OCI-LY1 (cell line): ENCODE data around the gene CCNL2.
"Not testable (repeated sequence)": the region's sequence is repeated elsewhere in the genome, so short reads cannot be mapped to it uniquely, and the experiment has no call there.

ENCODE experiments used
- H2AFZ ChIP-seq: fragments of 200-600 bp; sonication (generic), shearing (Covaris generic); 2 replicates; pipeline ENCODE4 v1.6.0; 2014; ENCODE audit warnings: antibody characterized with exemption, mild to moderate bottlenecking, low read length
- H3F3A ChIP-seq: fragments of 200-600 bp; sonication (generic), shearing (Covaris generic); 2 replicates; pipeline ENCODE4 v1.6.0; 2014; ENCODE audit warnings: mild to moderate bottlenecking, antibody characterized with exemption, low read length, moderate library complexity; ENCODE audit not compliant: insufficient read depth
- H3K27ac ChIP-seq: fragments of 200-600 bp; sonication (generic); 2 replicates; pipeline ENCODE4 v1.5.1; 2014; ENCODE audit warnings: low read length, mixed run types, mild to moderate bottlenecking, low read depth; ENCODE audit not compliant: poor library complexity, severe bottlenecking
- H3K27me3 ChIP-seq: fragments of 200-600 bp; sonication (generic); 2 replicates; pipeline ENCODE4 v1.6.0; 2014; ENCODE audit warnings: antibody characterized with exemption, mild to moderate bottlenecking, low read length, moderate library complexity; ENCODE audit not compliant: insufficient read depth
- H3K36me3 ChIP-seq: fragments of 200-600 bp; sonication (generic); 2 replicates; pipeline ENCODE4 v1.6.1; 2014; ENCODE audit warnings: mild to moderate bottlenecking, antibody characterized with exemption, low read length, moderate library complexity, mixed read lengths; ENCODE audit not compliant: insufficient read depth
- H3K4me1 ChIP-seq: fragments of 200-600 bp; sonication (generic); 2 replicates; pipeline ENCODE4 v1.5.1; 2014; ENCODE audit warnings: mild to moderate bottlenecking, low read length, moderate library complexity; ENCODE audit not compliant: insufficient read depth, severe bottlenecking
- H3K4me2 ChIP-seq: fragments of 200-600 bp; sonication (generic), shearing (Covaris generic); 2 replicates; pipeline ENCODE4 v1.6.1; 2014; ENCODE audit warnings: low read length
- H3K4me3 ChIP-seq: fragments of 200-600 bp; sonication (generic); 2 replicates; pipeline ENCODE4 v1.5.1; 2014; ENCODE audit warnings: low read length, low read depth, mild to moderate bottlenecking, mixed read lengths; ENCODE audit not compliant: poor library complexity, severe bottlenecking
- H3K79me2 ChIP-seq: fragments of 200-600 bp; shearing (Covaris generic); 2 replicates; pipeline ENCODE4 v1.6.1; 2016; ENCODE audit warnings: mixed run types, low read length, mixed read lengths; ENCODE audit not compliant: insufficient read depth
- H3K9ac ChIP-seq: fragments of 200-600 bp; sonication (generic), shearing (Covaris generic); 2 replicates; pipeline ENCODE4 v1.6.1; 2014; ENCODE audit warnings: mild to moderate bottlenecking, low read length, mixed read lengths
- H3K9me2 ChIP-seq: fragments of 200-600 bp; sonication (generic), shearing (Covaris generic); 2 replicates; pipeline ENCODE4 v1.6.1; 2014; ENCODE audit warnings: low read depth, mild to moderate bottlenecking, low read length, mixed read lengths
- H3K9me3 ChIP-seq: fragments of 200-600 bp; shearing (Covaris generic); 2 replicates; pipeline ENCODE4 v1.6.1; 2014; ENCODE audit warnings: low read length, mixed read lengths
- H4K20me1 ChIP-seq: fragments of 200-600 bp; sonication (generic), shearing (Covaris generic); 2 replicates; pipeline ENCODE4 v1.6.0; 2016; ENCODE audit warnings: mild to moderate bottlenecking, low read length; ENCODE audit not compliant: insufficient read depth
- EZH2 ChIP-seq: fragments of 200-600 bp; sonication (generic), shearing (Covaris generic); IDR thresholded peaks from 2 replicates; pipeline ENCODE4 v1.8.0; 2017; ENCODE audit warnings: borderline replicate concordance, mixed run types, mild to moderate bottlenecking, antibody characterized with exemption, low read length, moderate library complexity, mixed read lengths
- TF ChIP-seq, protein P1 (sequence below): fragments of 200-600 bp; sonication (generic), shearing (Covaris generic); IDR thresholded peaks from 2 replicates; pipeline ENCODE4 v1.5.1; 2017; ENCODE audit warnings: mild to moderate bottlenecking, antibody characterized with exemption, low read length, moderate library complexity, mixed read lengths

The CCNL2 gene

DNA sequence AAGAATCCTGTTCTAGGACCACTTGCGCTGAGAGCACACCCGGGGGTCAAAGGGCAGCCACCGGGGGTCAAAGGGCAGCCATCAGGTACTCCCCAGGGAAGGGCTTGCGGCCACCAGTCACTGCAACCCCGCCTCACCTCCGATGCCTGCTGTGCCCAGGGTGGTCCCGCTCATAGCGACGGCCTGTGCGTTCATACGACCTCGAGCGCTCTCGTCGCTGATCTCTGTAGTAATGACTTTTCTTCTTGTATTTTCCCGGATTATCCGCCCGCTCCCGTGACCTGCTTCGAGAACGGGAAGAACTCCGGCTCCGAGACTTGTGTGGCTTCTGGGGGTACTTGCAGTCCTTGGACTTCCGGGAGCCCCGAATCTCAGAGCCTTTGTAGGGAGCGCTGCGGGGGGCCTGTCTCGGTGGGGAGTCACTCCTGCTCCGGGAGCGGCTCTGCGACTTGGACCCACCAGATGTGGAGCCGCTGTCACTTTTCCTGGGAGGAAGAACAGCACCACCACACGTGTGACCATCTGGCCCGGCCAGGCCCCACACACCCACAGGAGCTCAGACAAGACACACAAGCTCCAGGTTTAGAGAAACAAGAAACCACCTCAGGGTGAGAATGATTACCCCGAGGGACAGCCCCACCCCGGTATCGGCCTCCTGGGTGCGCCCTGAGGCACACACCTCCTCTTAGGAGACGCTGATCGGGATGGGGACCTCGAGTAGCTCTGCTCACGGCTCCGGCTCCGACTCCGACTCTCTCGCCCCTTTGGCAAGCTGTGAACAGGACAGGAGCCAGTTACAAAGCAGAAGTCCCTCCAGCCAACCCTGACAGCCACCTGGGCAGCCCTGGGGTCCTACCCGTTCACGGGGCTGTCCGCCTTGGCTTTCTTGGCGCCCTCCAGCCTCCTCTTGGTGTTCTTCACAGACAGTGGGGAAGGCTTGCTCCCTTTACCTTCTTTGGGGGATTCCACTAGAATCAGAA, 11.7 kb downstream of the CCNL2 start:
- Histone ChIP-seq H3K4me2 (no peak overlapping the region), H2AFZ (no peak overlapping the region), H4K20me1 (no peaks in the 10 kb centered on the region), H3K9ac (no peak overlapping the region), H3K9me2 (no peaks in the 10 kb centered on the region), H3K36me3 (peaks cover 80% of the 10 kb centered on the region), H3K9me3 (no peaks in the 10 kb centered on the region), H3K4me3 (no peak overlapping the region), H3K79me2 (no peaks in the 10 kb centered on the region), H3K4me1 (no peaks in the 10 kb centered on the region), H3K27ac (no peak overlapping the region), H3F3A (no peaks in the 10 kb centered on the region), H3K27me3 (no peaks in the 10 kb centered on the region)
- no peak for TF ChIP-seq EZH2
- TF ChIP-seq, protein P1, sequence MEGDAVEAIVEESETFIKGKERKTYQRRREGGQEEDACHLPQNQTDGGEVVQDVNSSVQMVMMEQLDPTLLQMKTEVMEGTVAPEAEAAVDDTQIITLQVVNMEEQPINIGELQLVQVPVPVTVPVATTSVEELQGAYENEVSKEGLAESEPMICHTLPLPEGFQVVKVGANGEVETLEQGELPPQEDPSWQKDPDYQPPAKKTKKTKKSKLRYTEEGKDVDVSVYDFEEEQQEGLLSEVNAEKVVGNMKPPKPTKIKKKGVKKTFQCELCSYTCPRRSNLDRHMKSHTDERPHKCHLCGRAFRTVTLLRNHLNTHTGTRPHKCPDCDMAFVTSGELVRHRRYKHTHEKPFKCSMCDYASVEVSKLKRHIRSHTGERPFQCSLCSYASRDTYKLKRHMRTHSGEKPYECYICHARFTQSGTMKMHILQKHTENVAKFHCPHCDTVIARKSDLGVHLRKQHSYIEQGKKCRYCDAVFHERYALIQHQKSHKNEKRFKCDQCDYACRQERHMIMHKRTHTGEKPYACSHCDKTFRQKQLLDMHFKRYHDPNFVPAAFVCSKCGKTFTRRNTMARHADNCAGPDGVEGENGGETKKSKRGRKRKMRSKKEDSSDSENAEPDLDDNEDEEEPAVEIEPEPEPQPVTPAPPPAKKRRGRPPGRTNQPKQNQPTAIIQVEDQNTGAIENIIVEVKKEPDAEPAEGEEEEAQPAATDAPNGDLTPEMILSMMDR: no peak

- Histone ChIP-seq H3K36me3 (peaks cover 79% of the 10 kb centered on the region), H3K27ac (no peak overlapping the region), H3K79me2 (no peaks in the 10 kb centered on the region), H3K27me3 (no peaks in the 10 kb centered on the region), H3K9me3 (no peaks in the 10 kb centered on the region), H3K9me2 (no peaks in the 10 kb centered on the region), H3F3A (no peaks in the 10 kb centered on the region), H3K4me2 (no peak overlapping the region), H3K4me1 (no peaks in the 10 kb centered on the region), H4K20me1 (no peaks in the 10 kb centered on the region), H3K4me3 (no peak overlapping the region), H3K9ac (no peak overlapping the region), H2AFZ (no peak overlapping the region)
- TF ChIP-seq EZH2: no peak
- TF ChIP-seq, protein P1: no peak
Measured at GRCh38 chr1:1385931-1386330, 13.2 kb downstream of the CCNL2 start.

DNA sequence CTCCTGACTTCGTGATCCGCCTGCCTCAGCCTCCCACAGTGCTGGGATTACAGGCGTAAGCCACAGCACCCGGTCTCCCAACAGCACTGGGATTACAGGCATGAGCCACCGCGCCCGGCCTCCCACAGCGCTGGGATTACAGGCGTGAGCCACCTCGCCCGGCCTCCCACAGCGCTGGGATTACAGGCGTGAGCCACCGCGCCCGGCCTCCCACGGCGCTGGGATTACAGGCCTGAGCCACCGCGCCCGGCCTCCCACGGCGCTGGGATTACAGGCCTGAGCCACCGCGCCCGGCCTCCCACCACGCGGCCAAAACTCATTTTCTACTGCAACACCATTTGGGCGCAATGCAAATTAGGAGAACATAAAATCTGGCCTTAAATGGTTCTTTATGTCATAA, 13.8 kb downstream of the CCNL2 start:
- H3K79me2 ChIP-seq, H2AFZ ChIP-seq, H3K27me3 ChIP-seq, H4K20me1 ChIP-seq, H3K27ac ChIP-seq, H3K4me2 ChIP-seq, H3K9me3 ChIP-seq, H3K4me3 ChIP-seq, H3F3A ChIP-seq, H3K9ac ChIP-seq, H3K9me2 ChIP-seq, H3K4me1 ChIP-seq: not testable (repeated sequence)
- peaks cover 73% of the 10 kb centered on the region for H3K36me3 ChIP-seq
